Natural killer cell treated with Interleukin-12 subunit alpha and Interleukin-12 subunit beta and Interleukin-15 and Interleukin-18, amount 100 ng/mL, for 72 hours (primary cell): ENCODE results near the gene SH3D19. TPM values are rescaled to one million over a fixed set of nuclear protein-coding genes. Genes with fewer than 3 reads are reported as not detected.
"Not testable (repeated sequence)": the region's sequence is repeated elsewhere in the genome, so short reads cannot be mapped to it uniquely, and the experiment has no call there.

Experiments used
- ATAC-seq, 2 donors: fragments of 150-1000 bp; cut with Tn5 transposase in 1 of 2; sonication (Bioruptor Pico), chemical (Tn5 transposase) in 1 of 2; 2 replicates each; pipeline ENCODE4 v1.10.0; 2021
- DNase-seq: peaks from one replicate; pipeline ENCODE4 v3.0.0; 2022; ENCODE audit warnings: low spot score
- H3K27ac Mint-ChIP-seq, 2 donors: 1 replicate in 1 of 2; 2 replicates in 1 of 2; pipeline ENCODE4 v1.8.0; 2022; ENCODE audit warnings: mixed read lengths in 2 of 2, mild to moderate bottlenecking in 1 of 2, moderate library complexity in 1 of 2
- H3K27me3 Mint-ChIP-seq, 2 donors: 1 replicate in 1 of 2; 2 replicates in 1 of 2; pipeline ENCODE4 v1.8.0; 2022; ENCODE audit warnings: mixed read lengths in 2 of 2
- H3K36me3 Mint-ChIP-seq: one replicate; pipeline ENCODE4 v1.8.0; 2022; ENCODE audit warnings: mixed read lengths
- H3K4me1 Mint-ChIP-seq, 2 donors: 1 replicate in 1 of 2; 2 replicates in 1 of 2; pipeline ENCODE4 v1.8.0; 2022; ENCODE audit warnings: low read depth in 2 of 2, mixed read lengths in 2 of 2, mild to moderate bottlenecking in 1 of 2
- H3K4me3 Mint-ChIP-seq: one replicate; pipeline ENCODE4 v1.8.0; 2022; ENCODE audit warnings: mixed read lengths
- H3K9me3 Mint-ChIP-seq: 2 replicates; pipeline ENCODE4 v1.8.0; 2022; ENCODE audit warnings: mixed read lengths
- total RNA-seq, 2 donors: library from RNA; stranded (reverse); gene quantifications; one replicate each; pipeline ENCODE4 v1.2.3, GENCODE V29; 2022

SH3D19 gene
- total RNA-seq, 2 donors from 2014 or later, result not detected

DNA sequence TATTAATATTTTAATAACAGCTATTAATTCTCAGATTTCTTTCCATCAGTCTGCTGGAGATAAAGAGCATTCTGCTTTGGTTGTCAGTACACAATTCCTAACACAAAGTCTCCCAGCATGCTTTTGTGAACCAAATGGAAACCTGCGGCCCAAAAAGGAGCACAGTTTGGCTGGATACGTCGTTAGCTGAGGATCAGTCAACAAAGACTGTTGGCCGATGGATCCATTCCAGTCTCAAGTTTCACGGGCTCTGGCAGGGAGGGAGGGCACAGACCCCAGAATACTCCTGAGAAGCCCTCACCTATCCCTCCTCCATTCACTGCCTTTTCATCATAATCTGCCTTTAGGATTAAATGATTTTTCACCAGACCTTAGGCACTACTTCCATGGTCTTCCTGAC lies 74.7 kb downstream of the SH3D19 start:
- H3K4me1 Mint-ChIP-seq, result no peaks in the 10 kb centered on the region
- H3K4me3 Mint-ChIP-seq, result no peak overlapping the region
- H3K36me3 Mint-ChIP-seq, result no peaks in the 10 kb centered on the region
- DNase-seq, result no peak
- no peaks in the 10 kb centered on the region for H3K27me3 Mint-ChIP-seq
- ATAC-seq, result no peak
- H3K27ac Mint-ChIP-seq, result no peak overlapping the region
- no peaks in the 10 kb centered on the region for H3K9me3 Mint-ChIP-seq

DNA sequence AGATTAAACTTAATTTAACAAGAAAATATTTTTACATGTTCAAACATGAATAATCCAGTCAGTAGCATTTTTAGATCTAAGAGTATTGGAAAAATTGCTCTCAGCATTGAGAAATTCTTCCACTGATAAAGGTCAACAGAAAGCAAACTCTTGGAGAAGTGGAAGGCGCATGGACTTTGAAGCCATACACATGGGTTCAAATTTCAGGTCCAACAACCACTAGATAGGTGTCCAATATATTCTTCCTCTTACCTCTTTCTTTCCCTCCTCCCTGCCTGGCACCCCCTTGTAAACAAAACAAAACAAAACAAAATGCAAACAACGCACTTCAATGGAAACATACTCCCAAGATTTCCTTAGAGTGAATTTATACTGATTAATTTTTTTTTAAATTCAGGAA lies 76.9 kb downstream of the SH3D19 start:
- ATAC-seq (no peak), DNase-seq (no peak)
- H3K4me3 Mint-ChIP-seq, result no peak overlapping the region
- no peaks in the 10 kb centered on the region for H3K4me1 Mint-ChIP-seq
- H3K36me3 Mint-ChIP-seq, result no peaks in the 10 kb centered on the region
- H3K9me3 Mint-ChIP-seq, result no peaks in the 10 kb centered on the region
- no peaks in the 10 kb centered on the region for H3K27me3 Mint-ChIP-seq
- no peak overlapping the region for H3K27ac Mint-ChIP-seq

DNA sequence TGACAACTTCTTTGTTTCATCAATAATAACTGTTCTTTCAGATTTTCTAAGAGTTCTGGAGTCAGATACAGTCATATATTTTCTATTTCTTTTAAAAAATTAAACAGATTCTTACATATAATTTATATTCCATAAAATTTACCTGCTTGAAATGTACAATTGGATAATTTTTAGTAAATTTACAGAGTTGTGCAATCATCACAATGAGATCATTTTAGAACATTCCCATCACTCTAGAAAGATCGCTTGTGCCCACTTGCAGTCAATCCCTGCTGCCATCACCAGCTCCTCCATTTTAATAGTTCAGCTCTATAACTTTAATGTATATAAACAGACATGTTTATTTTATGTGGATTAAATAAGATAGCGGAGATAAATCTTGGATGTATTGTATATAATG lies 78.0 kb downstream of the SH3D19 start:
- no peaks in the 10 kb centered on the region for H3K4me1 Mint-ChIP-seq
- no peak for ATAC-seq
- no peak for DNase-seq
- H3K4me3 Mint-ChIP-seq, result no peak overlapping the region
- H3K36me3 Mint-ChIP-seq, result no peaks in the 10 kb centered on the region
- H3K27ac Mint-ChIP-seq, result no peak overlapping the region
- H3K27me3 Mint-ChIP-seq, result no peaks in the 10 kb centered on the region
- H3K9me3 Mint-ChIP-seq, result no peaks in the 10 kb centered on the region

DNA sequence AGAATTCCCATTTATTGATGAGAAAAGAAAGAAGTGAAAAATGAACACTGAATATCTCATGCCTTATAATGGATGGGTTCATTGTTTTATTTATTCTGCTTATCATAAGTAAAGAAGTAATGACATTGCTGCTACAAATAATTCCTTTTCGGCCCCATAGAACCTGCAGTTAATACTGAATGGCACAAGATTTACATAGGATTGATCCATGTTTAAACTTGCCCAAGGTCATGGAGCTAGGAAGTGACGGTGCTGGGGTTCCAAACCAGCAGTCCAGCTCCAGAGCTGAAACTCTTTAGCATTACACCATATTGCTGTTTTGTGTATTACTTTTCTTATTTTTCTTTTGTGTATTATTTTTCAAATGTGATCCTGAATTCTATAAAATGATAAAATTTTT lies 78.7 kb downstream of the SH3D19 start:
- Mint-ChIP-seq H3K27me3 (no peaks in the 10 kb centered on the region), H3K27ac (no peak overlapping the region), H3K4me1 (no peaks in the 10 kb centered on the region), H3K36me3 (no peaks in the 10 kb centered on the region), H3K4me3 (no peak overlapping the region), H3K9me3 (no peaks in the 10 kb centered on the region)
- DNase-seq, result no peak
- no peak for ATAC-seq

DNA sequence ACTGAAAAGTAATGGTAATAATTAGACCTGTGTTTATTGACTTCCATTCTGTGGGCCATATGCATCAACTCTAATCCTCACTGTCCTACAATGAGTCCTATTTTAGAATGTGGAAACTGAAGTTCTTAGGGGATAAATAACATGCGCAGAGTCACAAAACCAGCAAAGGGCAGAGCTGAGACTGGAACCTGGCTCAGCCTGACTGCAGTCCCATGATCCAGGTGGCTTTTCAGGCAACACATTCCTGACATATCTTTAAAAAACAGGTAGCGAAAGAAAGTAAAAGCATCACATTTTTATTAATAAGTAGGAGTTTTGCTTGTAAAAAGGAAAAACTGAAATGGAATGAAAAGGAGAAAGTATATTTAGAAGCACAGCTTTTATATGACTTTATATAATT lies 83.1 kb downstream of the SH3D19 start:
- Mint-ChIP-seq H3K36me3 (no peaks in the 10 kb centered on the region), H3K4me3 (no peak overlapping the region), H3K27me3 (peaks cover 9 to 12% of the 10 kb centered on the region in 2 donors), H3K9me3 (no peaks in the 10 kb centered on the region), H3K27ac (no peak overlapping the region), H3K4me1 (no peaks in the 10 kb centered on the region)
- ATAC-seq (no peak), DNase-seq (no peak)

DNA sequence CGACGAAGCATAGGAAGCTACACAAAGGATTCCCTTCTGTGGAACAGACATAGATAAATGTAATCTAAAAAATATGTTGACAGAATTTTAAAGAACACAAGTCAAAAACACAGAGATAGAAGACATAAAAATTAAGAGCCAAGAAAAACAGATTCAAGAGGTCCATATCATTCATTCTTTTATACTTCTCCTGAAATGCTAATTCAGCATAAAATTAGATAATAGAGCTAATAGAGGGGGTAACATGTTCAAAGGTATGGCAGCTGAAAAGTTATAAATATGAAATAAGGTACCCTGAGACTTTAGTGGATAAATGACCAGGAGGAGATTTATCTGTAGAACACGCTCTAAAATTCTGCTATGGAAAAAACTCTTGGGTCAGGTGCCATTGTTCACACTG lies 85.8 kb downstream of the SH3D19 start:
- H3K9me3 Mint-ChIP-seq, result no peaks in the 10 kb centered on the region

DNA sequence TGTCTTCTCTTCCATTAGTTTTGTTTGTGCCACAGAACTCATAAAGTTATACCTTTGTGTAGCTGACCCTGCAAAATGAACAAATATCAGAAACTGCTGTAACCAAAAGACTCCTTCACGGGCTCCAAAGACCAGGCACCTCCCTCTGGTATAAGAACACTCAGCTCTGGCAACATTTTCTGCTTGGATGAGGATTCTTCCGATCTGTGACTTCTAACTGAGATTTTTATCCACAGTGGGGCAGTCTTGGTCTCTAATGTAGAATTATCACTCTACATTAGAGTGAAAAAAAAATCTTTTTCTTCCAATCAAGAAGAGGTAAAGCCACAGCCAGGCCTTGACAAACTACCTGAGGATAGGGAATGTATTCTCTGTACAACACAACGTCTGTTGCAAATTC lies 86.9 kb downstream of the SH3D19 start:
- Mint-ChIP-seq H3K4me1 (no peaks in the 10 kb centered on the region), H3K27me3 (peaks cover 12 to 13% of the 10 kb centered on the region in 2 donors), H3K4me3 (no peak overlapping the region), H3K27ac (no peak overlapping the region), H3K36me3 (no peaks in the 10 kb centered on the region), H3K9me3 (no peaks in the 10 kb centered on the region)
- no peak for DNase-seq
- ATAC-seq, result no peak

More for the DNA sequence above, 85.8 kb downstream of the SH3D19 start:
- no peaks in the 10 kb centered on the region for H3K4me1 Mint-ChIP-seq
- H3K27ac Mint-ChIP-seq, result no peak overlapping the region
- H3K4me3 Mint-ChIP-seq, result no peak overlapping the region
- ATAC-seq (no peak), DNase-seq (no peak)
- H3K36me3 Mint-ChIP-seq, result no peaks in the 10 kb centered on the region
- peaks cover 9 to 12% of the 10 kb centered on the region in 2 donors for H3K27me3 Mint-ChIP-seq

DNA sequence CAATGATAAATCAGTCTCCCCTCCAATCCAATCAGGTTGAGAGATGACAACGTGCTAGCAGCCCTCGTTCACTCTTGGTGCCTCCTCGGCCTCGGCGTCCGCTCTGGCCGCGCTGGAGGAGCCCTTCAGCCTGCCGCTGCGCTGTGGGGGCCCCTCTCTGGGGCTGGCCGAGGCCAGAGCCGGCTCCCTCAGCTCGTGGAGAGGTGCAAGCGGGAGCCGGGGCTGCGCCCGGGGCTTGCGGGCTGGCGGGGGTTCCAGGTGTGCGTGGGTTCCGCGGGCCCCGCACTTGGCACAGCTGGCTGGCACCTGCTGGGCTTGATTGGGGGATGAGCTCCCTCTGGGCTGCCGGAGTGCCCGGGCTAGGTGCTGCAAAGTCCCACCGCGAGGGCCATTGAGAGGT lies 89.4 kb downstream of the SH3D19 start:
- no peaks in the 10 kb centered on the region for H3K9me3 Mint-ChIP-seq
- no peak for ATAC-seq
- DNase-seq, result no peak
- H3K4me1 Mint-ChIP-seq, result no peaks in the 10 kb centered on the region
- no peak overlapping the region for H3K4me3 Mint-ChIP-seq
- no peaks in the 10 kb centered on the region for H3K36me3 Mint-ChIP-seq
- H3K27me3 Mint-ChIP-seq, result peaks cover 12 to 15% of the 10 kb centered on the region in 2 donors
- H3K27ac Mint-ChIP-seq, result no peak overlapping the region

DNA sequence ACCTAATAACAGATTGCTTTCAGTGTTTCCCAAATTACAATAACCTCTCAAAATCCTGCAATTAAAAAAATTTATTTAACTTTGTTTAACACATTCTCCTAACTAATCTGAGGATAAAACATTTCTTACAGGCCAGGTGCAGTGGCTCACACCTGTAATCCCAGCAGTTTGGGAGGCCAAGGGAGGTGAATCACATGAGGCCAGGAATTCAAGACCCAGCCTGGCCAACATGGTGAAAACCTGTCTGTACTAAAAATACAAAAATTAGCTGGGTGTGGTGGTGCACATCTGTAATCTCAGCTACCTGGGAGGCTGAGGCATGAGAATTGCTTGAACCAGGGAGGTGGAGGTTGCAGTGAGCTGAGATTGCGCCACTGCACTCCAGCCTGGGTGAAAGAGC lies 90.0 kb downstream of the SH3D19 start:
- ATAC-seq, H3K36me3 Mint-ChIP-seq, H3K9me3 Mint-ChIP-seq, DNase-seq, H3K4me3 Mint-ChIP-seq, H3K27ac Mint-ChIP-seq, H3K4me1 Mint-ChIP-seq: not testable (repeated sequence)
- H3K27me3 Mint-ChIP-seq, result peaks cover 12 to 13% of the 10 kb centered on the region in 2 donors

DNA sequence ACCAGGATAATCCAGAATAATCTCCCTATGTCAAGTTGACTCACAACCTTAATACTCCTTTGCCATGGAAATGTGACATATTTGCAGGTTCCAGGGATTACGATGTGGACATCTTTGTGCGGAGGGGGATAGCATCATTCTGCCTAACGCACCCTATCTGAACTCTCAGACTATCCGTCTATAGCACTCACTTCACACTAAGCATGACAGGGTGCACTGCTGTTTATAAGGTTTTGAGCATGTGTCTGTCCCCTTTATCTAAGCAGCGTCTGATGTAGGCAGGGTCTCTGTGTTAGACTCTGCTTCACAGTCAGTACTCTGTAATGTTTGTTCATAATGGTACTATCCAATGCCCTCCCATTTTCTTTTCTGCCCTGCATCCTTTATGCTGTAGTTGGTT lies 91.8 kb downstream of the SH3D19 start:
- peaks cover 13 to 14% of the 10 kb centered on the region in 2 donors for H3K27me3 Mint-ChIP-seq
- ATAC-seq (no peak), DNase-seq (no peak)
- no peaks in the 10 kb centered on the region for H3K36me3 Mint-ChIP-seq
- no peaks in the 10 kb centered on the region for H3K9me3 Mint-ChIP-seq
- H3K27ac Mint-ChIP-seq, result no peak overlapping the region
- H3K4me1 Mint-ChIP-seq, result no peaks in the 10 kb centered on the region
- H3K4me3 Mint-ChIP-seq, result no peak overlapping the region

DNA sequence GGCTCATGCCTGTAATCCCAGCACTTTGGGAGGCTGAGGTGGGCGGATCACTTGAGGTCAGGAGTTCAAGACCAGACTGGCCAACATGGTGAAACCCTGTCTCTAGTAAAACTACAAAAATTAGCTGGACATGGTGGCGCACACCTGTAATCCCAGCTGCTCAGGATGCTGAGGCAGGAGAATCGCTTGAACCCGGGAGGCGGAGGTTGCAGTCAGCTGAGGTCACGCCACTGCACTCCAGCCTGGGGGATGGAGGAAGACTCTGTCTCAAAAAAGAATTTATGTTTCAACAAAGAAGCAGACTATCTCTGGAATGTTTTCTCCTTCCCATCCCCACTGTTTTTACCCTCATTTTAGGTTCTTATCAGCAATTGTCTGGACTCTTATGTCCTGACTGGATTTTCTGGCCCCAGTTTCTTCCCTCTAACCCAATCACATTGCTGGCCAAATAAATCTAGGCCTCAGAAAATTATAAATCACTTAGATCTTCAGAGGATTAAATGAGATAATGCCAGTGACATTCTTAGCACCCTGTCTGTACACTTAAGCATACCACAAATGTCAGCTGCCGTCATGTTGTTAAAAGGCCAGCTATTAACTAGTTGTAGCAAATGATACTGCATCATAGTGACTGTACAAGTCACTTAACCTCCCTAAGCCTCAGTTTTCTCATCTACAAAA lies 93.3 kb downstream of the SH3D19 start:
- ATAC-seq (no peak), DNase-seq (no peak)
- H3K36me3 Mint-ChIP-seq, result no peaks in the 10 kb centered on the region

DNA sequence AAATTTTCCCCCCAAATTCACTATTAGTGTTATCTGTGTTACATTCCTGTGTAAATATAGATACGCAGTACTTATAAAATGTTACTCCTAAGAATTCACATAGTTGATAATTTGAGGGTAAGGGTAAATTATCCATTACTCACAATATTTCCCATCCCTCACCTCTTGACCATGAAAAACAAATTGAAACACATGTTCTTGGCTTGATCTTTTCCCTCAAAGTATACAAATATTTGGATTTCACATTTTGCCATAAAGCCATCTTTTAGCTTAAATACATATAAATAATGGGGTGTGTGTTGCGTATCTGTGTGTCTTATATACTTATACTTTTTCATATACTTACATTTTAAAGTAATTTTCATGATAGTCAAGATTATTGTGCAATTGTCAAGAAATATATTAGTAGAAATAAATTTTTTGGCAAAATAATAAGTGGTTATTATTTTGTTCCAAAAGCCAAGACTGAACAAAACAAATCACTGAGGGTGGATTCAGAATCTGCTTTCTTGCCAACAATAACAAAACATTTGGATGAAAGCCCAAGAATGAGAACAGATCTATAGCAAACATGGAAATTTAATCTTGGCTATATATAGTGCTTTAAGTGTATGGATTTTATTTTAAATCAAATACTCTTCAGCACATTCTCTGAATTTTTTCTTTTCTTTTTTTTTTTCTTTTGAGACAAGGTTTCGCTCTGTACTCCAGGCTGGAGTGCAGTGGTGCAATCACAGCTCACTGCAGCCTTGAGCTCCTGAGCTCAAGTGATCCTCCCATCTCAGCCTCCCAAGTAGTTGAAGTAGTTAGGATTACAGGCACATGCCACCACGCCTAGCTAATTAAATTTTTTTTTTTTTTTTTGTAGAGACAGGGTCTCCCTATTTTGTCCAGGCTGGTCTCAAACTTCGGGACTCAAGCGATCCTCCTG lies 97.0 kb downstream of the SH3D19 start:
- no peak overlapping the region for H3K27ac Mint-ChIP-seq
- DNase-seq (no peak), ATAC-seq (no peak)
- no peak overlapping the region for H3K4me3 Mint-ChIP-seq
- H3K27me3 Mint-ChIP-seq, result peaks cover 7 to 14% of the 10 kb centered on the region in 2 donors
- no peaks in the 10 kb centered on the region for H3K36me3 Mint-ChIP-seq
- no peaks in the 10 kb centered on the region for H3K4me1 Mint-ChIP-seq
- H3K9me3 Mint-ChIP-seq, result no peaks in the 10 kb centered on the region

More for the DNA sequence above, 93.3 kb downstream of the SH3D19 start:
- Mint-ChIP-seq H3K27me3 (peaks cover 9 to 12% of the 10 kb centered on the region in 2 donors), H3K9me3 (no peaks in the 10 kb centered on the region), H3K4me1 (no peaks in the 10 kb centered on the region), H3K27ac (no peak overlapping the region), H3K4me3 (no peak overlapping the region)

DNA sequence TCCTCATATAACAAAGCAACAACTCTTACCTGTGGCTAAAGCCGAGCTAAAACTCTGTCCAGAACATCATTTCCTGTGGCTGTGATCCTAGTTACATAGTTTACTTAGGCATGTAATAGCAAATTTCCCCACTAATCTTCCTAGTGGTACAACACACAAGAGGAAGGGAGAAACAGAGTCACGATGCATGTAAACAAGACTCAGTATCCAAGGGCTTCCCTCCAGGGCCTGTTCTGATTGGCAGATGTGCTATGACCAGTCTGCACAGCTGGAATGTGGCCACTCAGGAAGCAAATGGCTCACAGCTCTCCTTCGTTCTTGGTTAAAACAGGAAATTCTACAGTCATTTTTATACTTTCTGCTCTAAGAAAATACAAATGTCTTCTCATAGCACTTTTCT lies 97.7 kb downstream of the SH3D19 start:
- H3K27me3 Mint-ChIP-seq, result peaks cover 10 to 20% of the 10 kb centered on the region in 2 donors
- no peaks in the 10 kb centered on the region for H3K9me3 Mint-ChIP-seq
- no peak overlapping the region for H3K4me3 Mint-ChIP-seq
- ATAC-seq, result no peak
- no peak overlapping the region for H3K27ac Mint-ChIP-seq
- no peaks in the 10 kb centered on the region for H3K36me3 Mint-ChIP-seq
- no peak for DNase-seq
- H3K4me1 Mint-ChIP-seq, result no peaks in the 10 kb centered on the region

DNA sequence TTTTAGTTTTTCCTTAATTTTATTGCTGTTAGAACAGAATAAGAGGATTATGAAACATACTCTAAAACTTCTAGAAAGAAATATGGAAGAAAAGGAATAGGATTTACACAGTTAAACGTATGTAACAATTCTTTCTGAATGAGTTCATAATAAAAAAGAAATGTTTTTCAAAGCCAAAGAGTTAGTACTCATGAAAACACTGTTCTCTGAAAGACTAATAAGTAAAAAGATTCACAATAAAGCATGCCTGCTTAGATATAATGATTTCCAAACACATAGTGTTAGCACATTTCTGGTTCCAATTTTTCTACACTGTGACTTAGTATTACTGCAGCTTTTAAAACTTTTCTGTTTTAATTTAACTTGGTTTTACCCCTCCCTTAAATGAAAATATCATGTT lies 98.2 kb downstream of the SH3D19 start:
- Mint-ChIP-seq H3K27me3 (peaks cover 10 to 20% of the 10 kb centered on the region in 2 donors), H3K9me3 (no peaks in the 10 kb centered on the region), H3K27ac (no peak overlapping the region), H3K4me3 (no peak overlapping the region), H3K36me3 (no peaks in the 10 kb centered on the region), H3K4me1 (no peaks in the 10 kb centered on the region)
- ATAC-seq (no peak), DNase-seq (no peak)
